Neutrophil (primary cell): ENCODE measurements around the gene AMOTL1.
"Not testable (repeated sequence)": the region's sequence is repeated elsewhere in the genome, so short reads cannot be mapped to it uniquely, and the experiment has no call there.

Experiments
- H3K27ac ChIP-seq: fragments of 200-600 bp; sonication (generic); 2 replicates; pipeline ENCODE4 v1.5.1; 2016; ENCODE audit warnings: mild to moderate bottlenecking, moderate library complexity
- H3K27me3 ChIP-seq: fragments of 200-600 bp; sonication (generic); 2 replicates; pipeline ENCODE4 v1.6.0; 2016; ENCODE audit warnings: mild to moderate bottlenecking
- H3K36me3 ChIP-seq: fragments of 200-600 bp; sonication (generic); 2 replicates; pipeline ENCODE4 v1.5.1; 2017
- H3K4me1 ChIP-seq, 2 experiments: fragments of 200-600 bp in 1 of 2; sonication (generic) in 1 of 2; 1 replicate in 1 of 2; 2 replicates in 1 of 2; pipeline versions ENCODE4 v1.5.1 to v1.6.1; 2013 to 2016; ENCODE audit warnings: low read depth in 1 of 2, low read length in 1 of 2, mild to moderate bottlenecking in 1 of 2, moderate library complexity in 1 of 2; ENCODE audit not compliant: control insufficient read depth in 1 of 2, insufficient read depth in 1 of 2
- H3K4me3 ChIP-seq, 2 experiments: fragments of 200-600 bp in 1 of 2; sonication (generic) in 1 of 2; 1 replicate in 1 of 2; 2 replicates in 1 of 2; pipeline ENCODE4 v1.5.1; 2013 to 2016; ENCODE audit warnings: low read depth in 1 of 2, low read length in 1 of 2, mild to moderate bottlenecking in 1 of 2, moderate library complexity in 1 of 2
- H3K9me3 ChIP-seq: fragments of 200-600 bp; sonication (generic); 2 replicates; pipeline ENCODE4 v1.5.1; 2016
- TF ChIP-seq, protein P1 (sequence below): fragments of 200-600 bp; sonication (generic); IDR thresholded peaks from 2 replicates; pipeline ENCODE4 v1.5.1; 2016; ENCODE audit warnings: antibody characterized with exemption

Gene AMOTL1

DNA sequence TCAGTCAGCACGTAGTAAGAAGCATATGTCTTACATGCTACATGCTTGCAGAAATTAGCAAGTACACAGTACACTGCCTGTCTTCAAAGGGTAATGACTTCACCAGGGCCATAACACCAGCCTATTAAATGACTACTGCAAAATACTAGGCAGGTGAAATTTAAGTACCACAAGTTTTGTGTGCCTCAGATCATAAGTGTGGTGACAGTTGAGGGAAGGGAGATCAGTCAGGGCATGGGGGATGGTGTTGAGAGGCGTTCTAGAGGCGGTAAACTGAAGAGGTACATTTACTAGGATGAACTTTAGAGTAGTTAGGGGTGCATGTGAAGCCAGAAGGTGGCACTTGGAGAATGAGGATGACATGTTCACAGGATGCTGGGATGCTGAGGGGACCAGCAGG is 22.0 kb downstream of the AMOTL1 start:
- H3K27ac ChIP-seq: no peak overlapping the region
- H3K4me3 ChIP-seq: no peak overlapping the region
- H3K9me3 ChIP-seq: no peaks in the 10 kb centered on the region
- H3K4me1 ChIP-seq: peaks cover 4 to 12% of the 10 kb centered on the region in 2 experiments
- no peaks in the 10 kb centered on the region for H3K36me3 ChIP-seq
- TF ChIP-seq, protein P1, sequence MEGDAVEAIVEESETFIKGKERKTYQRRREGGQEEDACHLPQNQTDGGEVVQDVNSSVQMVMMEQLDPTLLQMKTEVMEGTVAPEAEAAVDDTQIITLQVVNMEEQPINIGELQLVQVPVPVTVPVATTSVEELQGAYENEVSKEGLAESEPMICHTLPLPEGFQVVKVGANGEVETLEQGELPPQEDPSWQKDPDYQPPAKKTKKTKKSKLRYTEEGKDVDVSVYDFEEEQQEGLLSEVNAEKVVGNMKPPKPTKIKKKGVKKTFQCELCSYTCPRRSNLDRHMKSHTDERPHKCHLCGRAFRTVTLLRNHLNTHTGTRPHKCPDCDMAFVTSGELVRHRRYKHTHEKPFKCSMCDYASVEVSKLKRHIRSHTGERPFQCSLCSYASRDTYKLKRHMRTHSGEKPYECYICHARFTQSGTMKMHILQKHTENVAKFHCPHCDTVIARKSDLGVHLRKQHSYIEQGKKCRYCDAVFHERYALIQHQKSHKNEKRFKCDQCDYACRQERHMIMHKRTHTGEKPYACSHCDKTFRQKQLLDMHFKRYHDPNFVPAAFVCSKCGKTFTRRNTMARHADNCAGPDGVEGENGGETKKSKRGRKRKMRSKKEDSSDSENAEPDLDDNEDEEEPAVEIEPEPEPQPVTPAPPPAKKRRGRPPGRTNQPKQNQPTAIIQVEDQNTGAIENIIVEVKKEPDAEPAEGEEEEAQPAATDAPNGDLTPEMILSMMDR: no peak
- no peaks in the 10 kb centered on the region for H3K27me3 ChIP-seq

DNA sequence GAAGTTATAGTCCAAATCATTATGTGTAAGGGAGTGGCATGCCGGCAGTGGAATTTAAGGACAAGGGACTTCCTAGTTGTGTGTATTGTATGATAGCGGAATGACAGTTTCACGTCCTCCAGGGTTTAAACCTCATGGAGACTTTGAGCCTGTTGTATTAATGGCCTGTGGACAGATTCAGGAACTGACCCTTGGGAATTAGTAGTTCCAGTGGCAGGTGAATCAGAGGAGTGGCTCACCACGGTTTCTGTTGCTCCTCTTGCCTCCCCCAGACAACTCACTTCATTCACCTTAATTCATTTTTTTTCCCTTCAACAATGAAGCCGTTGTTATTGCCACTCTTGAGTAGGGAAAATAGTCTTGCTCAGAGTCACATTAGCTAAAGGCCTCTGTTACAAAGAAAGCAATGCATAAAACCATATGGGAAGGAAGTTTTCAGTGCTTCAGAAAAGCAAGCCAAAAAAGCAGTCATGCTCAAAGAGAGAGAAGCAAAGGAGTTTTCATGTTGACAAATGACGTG is 22.6 kb downstream of the AMOTL1 start:
- Histone ChIP-seq H3K4me1 (peaks cover 4 to 16% of the 10 kb centered on the region in 2 experiments), H3K9me3 (no peaks in the 10 kb centered on the region), H3K27ac (no peak overlapping the region), H3K36me3 (no peaks in the 10 kb centered on the region), H3K27me3 (no peaks in the 10 kb centered on the region), H3K4me3 (no peak overlapping the region)
- TF ChIP-seq, protein P1: no peak

DNA sequence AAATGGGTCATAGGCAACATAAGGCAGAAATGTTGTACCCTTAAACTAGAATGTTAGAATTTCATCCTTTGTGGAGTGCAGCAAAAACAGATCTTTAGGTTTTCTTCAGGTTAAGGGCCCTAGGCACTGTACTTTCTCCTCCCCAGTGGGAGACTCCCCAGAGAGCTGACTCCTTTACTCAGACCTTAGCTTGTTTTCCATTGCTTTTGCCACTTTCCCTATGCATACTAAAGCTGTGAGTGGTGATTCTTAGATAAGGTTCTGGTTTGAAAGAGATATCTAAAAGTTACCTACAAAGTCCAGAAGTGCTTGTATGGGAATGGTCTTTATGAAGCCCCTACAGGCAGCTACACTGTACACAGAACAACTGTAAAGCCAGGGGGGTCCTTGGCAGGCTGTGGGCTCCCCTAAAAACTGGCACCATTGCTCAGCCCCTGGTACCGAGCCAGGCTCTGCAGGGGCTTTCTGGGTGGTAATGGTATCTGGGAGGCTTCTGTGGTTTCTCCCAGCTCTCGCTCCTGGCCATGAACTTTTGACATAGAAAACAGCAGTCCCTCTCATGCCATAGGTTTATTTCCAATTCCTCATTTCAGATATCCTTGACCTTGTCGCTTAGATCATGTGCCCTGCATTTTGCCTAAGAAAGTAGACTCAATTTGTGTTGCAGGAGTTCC is 23.2 kb downstream of the AMOTL1 start:
- Histone ChIP-seq H3K27me3 (no peaks in the 10 kb centered on the region), H3K4me1 (peaks cover 4 to 18% of the 10 kb centered on the region in 2 experiments), H3K36me3 (no peaks in the 10 kb centered on the region), H3K4me3 (no peak overlapping the region), H3K9me3 (no peaks in the 10 kb centered on the region), H3K27ac (no peak overlapping the region)
- TF ChIP-seq, protein P1: no peak

DNA sequence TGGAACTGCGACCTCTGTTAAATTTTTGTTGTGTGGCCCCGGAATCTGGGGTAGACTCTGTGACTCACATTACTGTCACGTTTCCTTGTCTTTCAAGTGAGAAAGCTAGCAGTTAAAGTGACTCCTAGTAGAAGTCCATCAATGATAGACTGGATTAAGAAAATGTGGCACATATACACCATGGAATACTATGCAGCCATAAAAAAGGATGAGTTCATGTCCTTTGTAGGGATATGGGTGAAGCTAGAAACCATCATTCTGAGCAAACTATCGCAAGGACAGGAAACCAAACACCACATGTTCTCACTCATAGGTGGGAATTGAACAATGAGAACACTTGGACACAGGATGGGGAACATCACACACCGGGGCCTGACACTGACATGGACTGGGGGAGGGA is 23.8 kb downstream of the AMOTL1 start:
- not testable (repeated sequence) for H3K4me3 ChIP-seq, H3K27ac ChIP-seq, H3K9me3 ChIP-seq, H3K36me3 ChIP-seq, H3K27me3 ChIP-seq
- H3K4me1 ChIP-seq: peaks cover 4 to 18% of the 10 kb centered on the region in 2 experiments

DNA sequence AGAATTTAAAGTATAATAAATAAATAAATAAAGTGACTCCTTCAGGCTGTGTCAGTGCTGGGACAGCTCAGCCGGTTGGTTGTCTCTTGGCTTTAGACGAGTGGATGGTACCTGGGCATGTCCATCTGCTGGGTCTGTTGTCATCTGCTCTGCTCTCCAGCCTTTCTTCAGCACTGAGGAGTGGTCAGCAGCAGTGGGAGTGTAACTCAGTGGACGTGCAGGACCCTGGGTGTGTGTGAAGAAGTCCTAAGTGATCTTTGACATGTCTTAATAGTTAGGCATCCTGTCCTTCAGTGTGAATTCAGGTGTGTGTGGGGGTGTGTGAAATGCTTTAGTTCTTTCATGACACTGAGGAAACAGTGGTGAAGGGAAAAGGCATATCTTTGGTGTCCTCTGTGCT is 24.3 kb downstream of the AMOTL1 start:
- Histone ChIP-seq H3K36me3 (no peaks in the 10 kb centered on the region), H3K4me3 (no peak overlapping the region), H3K9me3 (no peaks in the 10 kb centered on the region), H3K4me1 (peaks cover 4 to 18% of the 10 kb centered on the region in 2 experiments), H3K27ac (no peak overlapping the region), H3K27me3 (no peaks in the 10 kb centered on the region)
- TF ChIP-seq, protein P1: no peak

DNA sequence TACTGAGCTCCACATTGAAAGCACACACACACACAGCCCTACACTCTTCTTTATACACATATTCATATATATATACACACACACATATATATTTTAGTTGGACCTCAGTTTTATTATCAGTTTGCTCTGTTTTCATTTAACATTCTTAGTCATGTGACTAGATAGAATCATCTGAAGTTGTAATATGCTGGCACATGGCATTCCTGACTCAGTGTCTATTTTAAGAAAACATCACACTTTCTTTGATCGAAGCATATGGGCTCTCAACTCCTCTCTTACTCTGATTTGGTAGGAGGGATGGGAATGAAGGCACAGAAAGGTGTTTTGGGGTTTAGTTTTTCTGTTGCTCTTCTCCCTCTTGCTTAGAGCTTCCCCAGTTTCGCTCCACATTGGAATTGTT is 24.8 kb downstream of the AMOTL1 start:
- no peak overlapping the region for H3K27ac ChIP-seq
- TF ChIP-seq, protein P1: no peak
- no peaks in the 10 kb centered on the region for H3K9me3 ChIP-seq
- peaks cover 4 to 18% of the 10 kb centered on the region in 2 experiments for H3K4me1 ChIP-seq
- H3K36me3 ChIP-seq: no peaks in the 10 kb centered on the region
- H3K27me3 ChIP-seq: no peaks in the 10 kb centered on the region
- no peak overlapping the region for H3K4me3 ChIP-seq
